COLO668 (cell line): ENCODE measurements around the gene VSX2.

Source experiments
- DNase-seq: peaks from one replicate; lab custom pipeline; 2025; ENCODE audit not compliant: unreplicated experiment; lab: John Stamatoyannopoulos, UW

VSX2 gene

GRCh38 chr14:74221741-74222140 lies 17.5 kb upstream of the VSX2 start:
- no peak for DNase-seq

DNA sequence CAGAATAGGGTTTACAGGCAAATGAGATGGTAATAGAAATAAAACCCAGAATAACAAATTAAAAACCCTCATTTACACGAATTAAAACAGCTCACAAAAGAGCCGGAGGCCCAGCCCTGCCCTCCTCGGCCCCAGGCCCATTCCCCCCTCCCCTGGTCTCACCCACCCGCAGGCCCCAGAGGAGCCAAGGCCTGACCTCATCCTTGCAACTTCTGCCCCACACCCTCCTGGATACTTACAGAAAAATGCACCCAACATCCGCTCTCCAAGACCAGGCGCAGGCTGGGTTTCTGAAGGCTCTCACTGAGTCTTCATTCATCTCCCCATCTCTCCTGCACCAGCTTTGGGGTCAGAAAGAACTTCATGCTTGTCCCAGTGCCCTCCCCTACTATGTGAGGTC lies 16.2 kb upstream of the VSX2 start:
- no peak for DNase-seq

DNA sequence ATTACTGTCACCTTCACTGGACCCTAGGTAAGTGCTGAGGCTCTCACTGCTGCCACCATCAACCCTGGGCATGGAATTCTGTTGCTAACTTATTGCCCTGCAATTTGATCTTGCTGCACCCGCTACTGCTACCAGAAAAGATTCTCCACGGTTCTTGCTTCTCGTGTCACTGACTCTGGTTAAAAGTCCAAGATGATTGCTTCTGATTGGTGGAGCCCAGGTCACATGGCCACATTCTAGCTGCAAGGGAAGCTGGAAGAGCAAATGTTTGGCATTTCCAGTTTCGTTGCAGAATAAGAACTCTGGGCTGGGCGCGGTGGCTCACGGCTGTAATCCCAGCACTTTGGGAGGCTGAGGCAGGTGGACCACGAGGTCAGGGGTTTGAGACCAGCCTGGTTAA lies 7.5 kb upstream of the VSX2 start:
- DNase-seq = no peak

DNA sequence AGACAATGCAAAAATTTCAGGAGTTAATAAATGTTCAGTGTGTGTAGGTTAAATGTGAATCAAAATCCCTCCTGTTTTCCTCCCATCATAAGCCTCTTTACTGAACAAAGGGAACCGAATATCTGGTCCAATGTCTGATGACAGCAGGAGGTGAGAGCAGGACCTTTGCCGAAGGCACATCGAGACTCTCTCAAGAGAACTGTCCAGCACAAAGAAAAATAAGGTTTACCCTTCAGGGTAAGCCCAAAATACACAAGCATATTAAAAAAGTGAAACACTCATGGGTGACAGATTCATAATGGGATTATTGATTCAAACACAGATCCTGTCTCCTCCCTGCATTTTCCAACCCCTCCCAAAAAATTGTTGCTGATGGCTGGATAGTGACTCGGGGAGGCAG lies 4.2 kb upstream of the VSX2 start:
- DNase-seq = no peak

DNA sequence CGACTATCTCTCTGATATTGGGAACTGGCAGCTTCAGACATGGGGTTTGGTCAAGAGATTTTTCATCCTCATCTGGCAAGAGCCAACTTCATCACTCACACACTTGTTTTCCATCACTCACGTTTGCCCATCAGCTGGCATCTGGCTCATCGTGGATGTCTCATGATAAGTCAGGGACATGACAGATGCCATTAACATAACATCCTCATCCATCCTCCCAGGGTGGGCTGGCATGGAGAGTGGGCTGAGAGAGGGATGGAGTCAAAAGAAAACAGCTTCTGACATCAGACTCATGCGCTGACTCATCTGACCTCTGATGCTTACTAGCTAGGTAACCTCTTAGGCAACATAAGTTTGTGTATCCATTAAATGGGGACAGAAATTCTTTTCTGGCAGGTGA lies 1.8 kb upstream of the VSX2 start:
- no peak for DNase-seq

GRCh38 chr14:74239848-74240793 lies 872 bp downstream of the VSX2 start:
- DNase-seq = no peak

DNA sequence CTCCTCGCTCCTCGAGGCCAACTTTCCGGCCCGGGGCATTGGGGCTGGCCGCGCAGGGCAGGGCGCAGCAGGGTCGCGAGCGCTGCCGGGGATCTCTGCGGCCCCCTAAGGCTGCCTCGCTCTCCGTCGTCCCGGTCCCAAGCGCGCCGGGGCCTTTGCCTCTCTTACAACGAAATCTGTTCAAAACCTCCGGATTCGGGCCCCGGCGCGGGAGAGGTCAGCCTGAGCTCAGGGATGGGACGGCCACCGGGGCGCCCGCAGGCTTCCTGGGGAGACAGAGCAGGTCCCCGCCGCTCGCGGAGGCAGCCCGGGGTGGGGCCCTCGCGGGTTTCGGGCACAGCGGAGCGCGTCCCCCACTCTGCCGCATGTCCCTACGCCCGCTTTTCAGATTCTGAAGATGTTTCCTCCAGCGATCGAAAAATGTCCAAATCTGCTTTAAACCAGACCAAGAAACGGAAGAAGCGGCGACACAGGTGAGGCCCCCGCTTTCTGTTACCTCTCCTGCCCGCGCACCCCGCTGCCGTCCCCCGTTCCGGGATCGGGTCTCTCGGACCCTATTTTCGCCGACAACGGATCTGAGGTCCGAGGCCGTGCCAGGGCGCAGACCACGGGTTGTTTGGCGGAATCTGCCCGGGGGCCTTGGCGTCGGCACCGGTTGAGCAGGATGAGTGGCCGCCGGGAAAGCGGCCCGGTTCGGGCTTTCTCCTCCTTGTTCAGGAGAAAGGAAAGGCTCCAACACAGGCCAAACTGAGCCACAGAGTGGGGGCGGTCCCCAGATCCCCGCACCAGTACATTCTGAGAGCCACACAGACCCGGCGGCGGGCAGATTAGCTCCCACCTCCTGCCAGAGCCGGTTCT lies 1.8 kb downstream of the VSX2 start:
- DNase-seq = no peak

DNA sequence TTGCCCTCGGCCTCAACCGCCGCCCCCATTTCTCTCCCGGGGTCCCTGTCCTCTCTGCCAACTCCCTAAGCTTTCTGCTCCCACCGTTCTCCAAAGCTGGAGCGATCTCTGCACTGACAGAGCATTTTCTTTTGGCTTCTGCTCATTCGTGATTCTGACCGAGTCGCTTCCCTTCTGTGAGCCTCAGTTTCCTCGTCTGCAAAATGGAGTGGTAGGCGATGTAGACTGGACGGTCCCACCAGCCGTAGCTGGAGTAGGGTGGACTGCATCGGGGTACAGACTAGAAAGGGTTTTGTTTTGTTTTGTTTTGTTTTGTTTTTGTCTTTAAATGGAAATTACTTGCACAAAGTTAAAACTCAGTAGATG lies 2.4 kb downstream of the VSX2 start:
- no peak for DNase-seq

- DNase-seq = no peak
Measured at GRCh38 chr14:74242021-74242779, 3.0 kb downstream of the VSX2 start.

GRCh38 chr14:74242780-74243042 lies 3.5 kb downstream of the VSX2 start:
- DNase-seq = no peak

GRCh38 chr14:74243051-74243450 lies 3.8 kb downstream of the VSX2 start:
- DNase-seq = no peak

GRCh38 chr14:74244115-74244514 lies 4.9 kb downstream of the VSX2 start:
- DNase-seq = no peak

- no peak for DNase-seq
Measured at GRCh38 chr14:74245292-74245691, 6.0 kb downstream of the VSX2 start.

DNA sequence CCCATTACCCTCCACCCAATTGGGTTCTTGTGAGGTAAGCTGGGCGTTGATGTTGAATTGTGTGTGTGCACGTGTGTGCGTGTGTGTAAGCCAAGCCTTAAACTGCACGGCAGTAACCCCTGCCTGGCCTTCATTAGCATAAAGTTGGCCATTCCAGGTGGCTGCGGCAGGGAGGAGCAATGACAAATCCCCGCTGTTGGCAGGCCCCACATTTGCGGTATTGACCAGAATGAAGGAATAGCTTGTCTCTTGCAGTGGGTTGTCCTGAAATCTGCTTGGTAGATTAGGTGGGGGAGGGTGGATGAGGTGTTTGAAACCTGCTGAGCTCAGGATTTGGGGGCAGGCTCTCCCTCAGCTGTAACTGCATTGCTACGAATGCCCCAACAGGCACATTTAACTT lies 7.3 kb downstream of the VSX2 start:
- no peak for DNase-seq

- no peak for DNase-seq
Measured at GRCh38 chr14:74248017-74248416, 8.8 kb downstream of the VSX2 start.

DNA sequence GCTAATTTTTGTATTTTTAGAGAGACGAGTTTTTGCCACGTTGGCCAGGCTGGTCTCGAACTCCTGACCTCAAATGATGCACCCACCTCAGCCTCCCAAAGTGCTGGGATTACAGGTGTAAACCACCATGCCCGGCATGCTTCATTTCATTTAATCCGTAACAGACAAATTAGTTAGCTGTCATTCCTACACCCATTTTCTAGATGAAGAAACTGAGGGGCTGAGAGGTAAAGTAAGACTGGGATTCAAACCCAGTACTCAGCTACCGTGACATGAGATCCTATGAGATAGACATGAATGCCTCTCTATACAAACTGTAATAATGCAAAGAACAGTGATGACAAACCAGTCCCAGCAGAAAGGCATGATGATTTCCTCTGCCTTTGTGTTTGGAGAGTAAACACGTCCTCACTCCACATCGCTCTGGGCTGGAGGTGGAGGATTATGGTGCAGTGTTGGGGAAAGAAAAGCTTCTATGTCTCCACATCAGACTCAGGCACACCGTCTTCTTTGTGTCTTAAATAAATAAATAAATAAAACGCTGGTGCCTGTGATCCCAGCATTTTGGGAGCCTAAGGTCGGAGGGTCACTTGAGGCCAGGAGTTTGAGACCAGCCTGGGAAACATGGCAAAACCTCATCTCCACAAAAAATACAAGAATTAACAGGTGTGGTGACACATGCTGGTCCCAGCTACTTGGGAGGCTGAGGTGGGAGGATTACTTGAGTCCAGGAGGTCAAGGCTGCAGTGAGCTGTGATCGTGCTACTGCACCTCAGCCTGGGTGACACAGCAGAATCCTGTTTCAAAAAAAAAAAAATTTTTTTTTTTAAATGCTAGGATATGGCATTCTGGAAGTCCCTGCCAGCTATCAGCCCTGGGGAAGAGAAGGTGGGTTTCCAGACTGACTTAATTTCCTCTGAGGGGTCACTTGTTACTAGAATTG lies 10.5 kb downstream of the VSX2 start:
- no peak for DNase-seq

- no peak for DNase-seq
Measured at GRCh38 chr14:74255281-74255680, 16.0 kb downstream of the VSX2 start.

DNA sequence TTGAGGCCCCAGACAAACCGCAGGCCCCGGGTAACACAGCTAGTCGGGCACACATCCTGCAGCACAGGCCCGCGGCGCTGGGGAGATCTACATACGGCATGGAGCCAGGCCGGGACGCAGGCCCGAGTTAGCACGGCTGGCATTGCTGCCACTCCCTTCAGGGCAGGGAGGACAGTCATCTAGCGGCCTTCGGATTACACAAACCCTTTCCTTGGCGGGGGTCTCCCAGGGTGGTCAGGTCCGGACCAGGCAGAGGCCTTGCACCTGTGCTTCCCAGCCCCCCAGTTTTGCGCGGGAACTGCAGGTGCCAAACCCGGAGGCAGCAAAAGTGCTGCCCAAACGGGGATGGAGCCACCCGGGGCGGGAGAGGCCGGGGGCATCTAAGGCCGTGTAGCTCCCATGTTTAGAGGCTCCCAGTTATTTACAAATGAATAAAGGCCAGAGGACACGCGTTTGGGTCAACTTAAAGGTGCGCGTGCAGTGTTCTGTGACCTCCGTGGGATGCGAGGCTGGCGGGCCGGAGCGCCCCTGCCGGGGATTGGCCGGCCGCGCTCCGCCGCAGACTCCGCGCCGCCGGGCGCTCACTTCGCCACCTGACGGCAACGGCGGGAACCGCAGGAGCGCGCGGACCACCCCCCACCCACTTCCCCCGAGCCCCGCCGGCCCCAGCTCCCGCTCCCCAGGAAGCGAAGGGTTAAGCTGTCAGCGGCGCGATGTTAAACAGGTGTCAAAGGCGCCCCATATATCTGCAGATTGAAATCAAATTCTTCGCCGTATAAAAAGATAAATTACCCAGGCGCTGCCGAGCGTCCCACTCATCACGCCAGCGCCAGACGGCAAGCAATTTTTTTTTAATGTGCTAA lies 18.1 kb downstream of the VSX2 start:
- DNase-seq = peak; percentile 67

DNA sequence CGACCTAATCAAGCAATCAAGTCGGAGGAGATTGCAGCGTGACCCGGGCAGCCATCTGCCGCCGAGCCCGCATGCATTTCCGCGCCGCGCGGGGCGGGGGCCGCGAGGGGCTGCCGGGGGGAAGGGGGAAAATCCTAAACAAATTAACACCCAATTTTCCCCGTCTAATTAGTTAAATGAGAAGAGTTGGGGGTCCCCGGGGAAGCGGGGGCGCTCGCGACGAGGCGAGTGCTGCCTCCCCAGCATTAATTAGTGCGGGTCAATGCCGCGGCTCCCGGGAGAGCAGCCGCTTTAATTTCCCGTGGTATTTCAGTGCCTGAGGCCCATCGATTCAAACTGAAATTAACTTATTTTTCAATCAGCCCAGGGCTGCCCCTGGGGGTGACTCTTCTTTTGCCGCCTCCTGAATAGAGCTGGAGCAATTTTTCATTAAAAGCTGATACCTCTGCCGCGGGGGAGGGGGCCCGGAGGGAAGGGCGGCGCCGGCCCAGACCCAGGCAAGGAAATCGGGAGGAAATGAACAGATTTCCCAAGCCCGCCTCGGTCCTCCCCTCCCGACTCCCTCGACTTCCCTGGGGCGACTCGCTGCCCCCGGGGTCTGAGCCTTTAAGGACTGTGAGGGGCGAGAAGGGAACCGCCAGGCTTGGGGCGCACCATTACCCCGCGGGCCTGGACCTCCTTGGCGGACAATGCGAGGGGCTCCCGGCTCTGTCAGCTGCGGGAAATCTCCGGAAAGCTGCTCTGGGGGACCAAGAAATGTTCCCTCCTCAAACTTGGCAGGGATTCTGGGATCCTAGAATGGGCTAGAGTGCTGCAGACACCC lies 18.9 kb downstream of the VSX2 start:
- DNase-seq = peak; percentile 48
